IPS-18c (cell line): ENCODE results near the gene GPR61.

Experiments used
- H3K4me3 ChIP-seq: 2 replicates; pipeline ENCODE4 v1.7.0; 2013; ENCODE audit warnings: low read depth, mild to moderate bottlenecking, low read length, moderate library complexity; ENCODE audit not compliant: insufficient read depth
- H3K9me3 ChIP-seq: one replicate; pipeline ENCODE4 v1.6.1; 2013; ENCODE audit warnings: mild to moderate bottlenecking, low read length, moderate library complexity; ENCODE audit not compliant: control insufficient read depth, insufficient read depth

The GPR61 gene

GRCh38 chr1:109529881-109530456 is 9.7 kb upstream of the GPR61 start:
- no peak overlapping the region for H3K4me3 ChIP-seq
- H3K9me3 ChIP-seq, result no peaks in the 10 kb centered on the region

- Histone ChIP-seq H3K4me3 (no peak overlapping the region), H3K9me3 (no peaks in the 10 kb centered on the region)
These were observed 9.1 kb upstream of the GPR61 start for GRCh38 chr1:109530457-109531087.

GRCh38 chr1:109531380-109531779 is 8.3 kb upstream of the GPR61 start:
- Histone ChIP-seq H3K9me3 (no peaks in the 10 kb centered on the region), H3K4me3 (no peak overlapping the region)

- no peak overlapping the region for H3K4me3 ChIP-seq
- H3K9me3 ChIP-seq, result no peaks in the 10 kb centered on the region
These were observed 7.8 kb upstream of the GPR61 start for GRCh38 chr1:109531826-109532364.

GRCh38 chr1:109532365-109533136 is 7.1 kb upstream of the GPR61 start:
- Histone ChIP-seq H3K4me3 (no peak overlapping the region; the same call in 1 of the 2 replicates), H3K9me3 (no peaks in the 10 kb centered on the region)

- no peaks in the 10 kb centered on the region for H3K9me3 ChIP-seq
- H3K4me3 ChIP-seq, result no peak overlapping the region
These were observed 5.3 kb upstream of the GPR61 start for GRCh38 chr1:109534307-109534858.

GRCh38 chr1:109535481-109535880 is 4.2 kb upstream of the GPR61 start:
- Histone ChIP-seq H3K4me3 (no peak overlapping the region), H3K9me3 (no peaks in the 10 kb centered on the region)

- no peak overlapping the region for H3K4me3 ChIP-seq
- H3K9me3 ChIP-seq, result no peaks in the 10 kb centered on the region
These were observed 3.6 kb upstream of the GPR61 start for GRCh38 chr1:109535971-109536491.

- Histone ChIP-seq H3K9me3 (no peaks in the 10 kb centered on the region), H3K4me3 (no peak overlapping the region)
These were observed 2.1 kb upstream of the GPR61 start for GRCh38 chr1:109537450-109538178.

GRCh38 chr1:109538827-109539555 is 681 bp upstream of the GPR61 start:
- Histone ChIP-seq H3K4me3 (no peak overlapping the region), H3K9me3 (no peaks in the 10 kb centered on the region)

- H3K4me3 ChIP-seq, result no peak overlapping the region
- no peaks in the 10 kb centered on the region for H3K9me3 ChIP-seq
These were observed 1.4 kb downstream of the GPR61 start for GRCh38 chr1:109541102-109541501.

GRCh38 chr1:109542657-109543056 is 3.0 kb downstream of the GPR61 start:
- Histone ChIP-seq H3K9me3 (no peaks in the 10 kb centered on the region), H3K4me3 (0 out of 2 replicates have a peak overlapping the region, but pooled peaks have one; percentile 2)

- Histone ChIP-seq H3K9me3 (no peaks in the 10 kb centered on the region), H3K4me3 (no peak overlapping the region)
These were observed 3.8 kb downstream of the GPR61 start for GRCh38 chr1:109543283-109543987.

- Histone ChIP-seq H3K9me3 (no peaks in the 10 kb centered on the region), H3K4me3 (no peak overlapping the region)
These were observed 4.5 kb downstream of the GPR61 start for GRCh38 chr1:109543988-109544735.
